GM21723 (cell line): Measurements from ENCODE around the gene COPA.
A peak's percentile ranks its signal among the peaks of the same experiment; 100 is the strongest.
"Not testable (repeated sequence)": the region's sequence is repeated elsewhere in the genome, so short reads cannot be mapped to it uniquely, and the experiment has no call there.

Experiments used
- ATAC-seq: cut with Tn5 transposase; IDR thresholded peaks from one replicate; pipeline ENCODE4 v1.9.1; 2021; ENCODE audit warnings: mild to moderate bottlenecking, moderate library complexity; ENCODE audit not compliant: unreplicated experiment

The COPA gene

DNA sequence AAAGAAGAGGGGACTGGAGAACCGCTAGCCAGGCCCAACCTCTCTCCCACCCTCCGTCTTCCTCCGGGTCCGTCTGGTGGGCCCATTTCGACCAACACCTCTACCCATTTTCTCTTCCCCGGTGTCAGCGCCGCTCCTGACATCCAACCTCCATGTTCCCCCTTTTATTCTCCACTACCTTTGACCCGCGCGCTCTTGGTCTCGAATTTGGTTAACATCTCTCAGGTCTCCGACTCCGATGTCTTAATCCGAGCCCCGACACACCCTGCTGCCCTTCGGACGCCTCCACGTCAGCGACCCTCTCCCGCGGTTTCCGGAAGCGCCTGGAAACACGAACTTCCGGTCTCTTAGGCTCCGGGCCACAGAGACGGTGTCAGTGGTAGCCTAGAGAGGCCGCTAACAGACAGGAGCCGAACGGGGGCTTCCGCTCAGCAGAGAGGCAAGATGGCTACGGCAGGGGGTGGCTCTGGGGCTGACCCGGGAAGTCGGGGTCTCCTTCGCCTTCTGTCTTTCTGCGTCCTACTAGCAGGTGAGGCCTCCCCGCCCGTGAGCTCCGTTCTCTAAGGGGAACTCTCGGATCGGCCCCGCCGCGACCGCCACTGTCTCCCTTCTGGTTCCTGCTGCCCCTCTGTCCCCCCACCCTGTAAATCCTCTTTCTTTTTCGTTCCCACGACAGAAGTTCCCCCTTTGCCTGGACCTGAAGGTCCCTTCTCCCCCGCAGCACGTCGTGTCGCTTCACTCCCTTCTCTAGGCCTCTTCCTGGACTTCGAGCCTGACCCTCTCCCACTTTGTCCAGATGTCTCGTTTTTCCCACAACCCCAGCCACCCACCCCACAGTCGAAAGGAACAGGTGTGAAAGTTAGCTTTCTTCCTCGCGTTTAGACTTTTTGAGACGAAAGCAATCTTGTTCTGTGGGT, at the start of gene COPA, which contains the start of gene NCSTN:
COPA (minus strand) TSS at position 298 of the 917 bp plus-strand sequence; CDS start at position 218, 80 bp downstream.
NCSTN (plus strand) TSS at position 431 of the 917 bp plus-strand sequence; CDS start at position 445, 14 bp downstream.
- ATAC-seq, result peak; percentile 87

- not testable (repeated sequence) for ATAC-seq
Measured at GRCh38 chr1:160388406-160388805, 45.4 kb upstream of the COPA start.

GRCh38 chr1:160384812-160385211, 41.8 kb upstream of the COPA start:
- not testable (repeated sequence) for ATAC-seq

GRCh38 chr1:160377585-160378206, 34.6 kb upstream of the COPA start:
- ATAC-seq, result no peak

GRCh38 chr1:160376525-160377131, 33.6 kb upstream of the COPA start:
- no peak for ATAC-seq

DNA sequence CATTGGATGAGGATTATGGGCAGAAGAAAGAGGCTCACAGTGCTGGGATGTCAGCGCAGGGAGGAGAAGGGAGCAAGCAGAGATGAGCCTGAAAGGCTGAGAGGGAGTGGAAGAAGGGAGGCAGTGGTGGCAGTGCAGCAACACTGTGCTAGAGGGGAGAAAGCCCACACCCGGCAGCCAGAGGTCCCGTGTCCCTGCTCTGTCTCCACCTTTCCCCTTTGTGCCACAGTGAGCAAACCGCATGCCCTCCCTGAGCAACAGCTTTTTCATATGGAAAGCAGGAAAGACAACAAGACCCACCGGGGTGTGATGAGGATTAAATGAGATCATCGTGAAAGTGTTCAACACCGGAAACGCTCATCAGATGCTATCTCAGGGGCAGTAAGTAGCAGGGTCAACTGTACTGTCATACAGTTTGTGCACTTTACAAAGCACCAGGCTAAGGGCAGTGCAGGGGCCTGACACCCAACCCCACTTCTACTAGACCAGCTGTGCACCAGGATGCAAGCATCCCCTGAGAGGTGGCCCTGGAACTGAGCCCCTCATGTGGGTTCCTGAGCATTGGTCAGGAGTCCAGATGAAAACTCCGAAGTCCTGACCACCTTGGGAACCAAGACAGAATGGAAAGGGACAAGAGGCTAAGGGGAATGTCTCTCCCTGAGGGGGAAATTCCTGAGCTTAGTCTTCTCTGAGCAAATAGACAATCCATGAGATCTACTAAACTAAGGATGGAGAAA, 32.9 kb upstream of the COPA start:
- no peak for ATAC-seq

DNA sequence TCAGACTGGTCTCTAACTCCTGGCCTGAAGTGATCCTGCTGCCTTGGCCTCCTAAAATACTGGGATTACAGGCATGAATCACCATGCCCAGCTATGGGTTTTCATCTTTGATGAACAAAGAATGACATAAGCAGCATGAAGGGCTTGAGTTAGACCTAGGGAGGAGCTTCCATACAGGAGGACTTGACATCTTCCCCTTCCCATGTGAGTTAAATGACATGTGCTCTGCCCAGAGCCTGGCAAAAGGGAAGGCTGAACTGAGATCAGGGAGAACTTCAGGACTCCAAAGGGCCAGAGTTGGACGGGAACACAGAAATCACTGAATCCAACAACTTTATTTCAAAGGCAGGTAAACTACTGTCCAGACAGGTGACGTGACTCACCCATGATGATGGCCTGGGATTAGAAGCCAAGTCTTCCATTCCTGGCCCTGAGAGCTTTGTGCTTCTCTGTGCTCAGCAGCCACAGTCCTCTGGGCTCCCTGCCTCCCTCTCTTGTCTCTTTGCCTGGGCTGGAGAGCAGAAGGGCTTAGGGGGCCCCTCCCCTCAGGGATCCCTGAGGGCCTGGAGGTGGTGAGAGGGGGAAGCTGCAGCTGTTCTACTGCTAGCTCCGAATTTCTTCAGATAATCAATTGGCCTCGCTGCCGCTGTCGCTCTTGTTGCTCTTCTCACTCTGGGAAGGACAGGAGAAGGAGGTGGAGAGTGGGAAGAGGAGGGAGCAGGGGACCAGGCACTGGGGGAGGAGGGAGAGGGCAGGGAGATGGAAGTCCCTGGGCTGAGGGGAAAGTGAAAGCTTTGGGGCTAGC, 31.5 kb upstream of the COPA start:
- no peak for ATAC-seq

- ATAC-seq, result no peak
Measured at GRCh38 chr1:160373696-160374095, 30.6 kb upstream of the COPA start.

GRCh38 chr1:160371756-160372155, 28.7 kb upstream of the COPA start:
- no peak for ATAC-seq

DNA sequence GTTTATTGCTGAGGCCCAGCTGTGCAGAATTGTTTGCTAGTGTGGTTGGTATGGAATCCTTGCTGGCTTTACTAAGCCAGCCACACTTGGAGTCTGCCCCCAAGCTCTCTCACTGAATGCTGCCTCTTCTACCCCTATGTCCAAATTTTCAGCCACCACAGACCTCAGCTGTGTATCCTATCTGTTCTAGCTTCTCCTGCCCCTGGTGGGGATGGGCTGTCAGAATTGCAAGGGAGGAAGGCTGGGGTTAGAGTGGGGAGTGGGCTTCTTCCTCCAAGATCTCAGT, 28.2 kb upstream of the COPA start:
- no peak for ATAC-seq

DNA sequence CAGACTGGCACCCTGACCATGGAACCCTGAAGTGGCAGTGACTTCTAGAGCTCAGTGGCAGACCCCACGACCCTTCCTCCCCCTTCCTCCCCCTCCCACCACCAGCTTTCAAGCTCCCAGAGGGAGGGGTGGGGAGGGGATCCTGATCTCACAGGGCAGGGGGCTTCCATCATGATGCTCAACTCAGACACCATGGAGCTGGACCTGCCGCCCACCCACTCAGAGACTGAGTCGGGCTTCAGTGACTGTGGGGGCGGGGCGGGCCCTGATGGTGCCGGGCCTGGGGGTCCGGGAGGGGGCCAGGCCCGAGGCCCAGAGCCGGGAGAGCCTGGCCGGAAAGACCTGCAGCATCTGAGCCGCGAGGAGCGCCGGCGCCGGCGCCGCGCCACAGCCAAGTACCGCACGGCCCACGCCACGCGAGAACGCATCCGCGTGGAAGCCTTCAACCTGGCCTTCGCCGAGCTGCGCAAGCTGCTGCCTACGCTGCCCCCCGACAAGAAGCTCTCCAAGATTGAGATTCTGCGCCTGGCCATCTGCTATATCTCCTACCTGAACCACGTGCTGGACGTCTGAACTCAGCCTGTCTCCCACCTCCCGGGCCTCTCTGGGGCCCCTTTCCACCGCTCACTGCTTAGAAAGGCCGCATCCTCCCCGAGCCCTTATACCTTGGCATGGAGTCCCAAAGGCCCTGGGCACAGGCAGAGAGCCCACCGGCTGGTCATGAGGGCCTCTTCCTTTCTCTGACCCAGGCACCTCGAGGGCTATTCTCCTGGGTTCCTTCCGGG, 27.7 kb upstream of the COPA start:
- no peak for ATAC-seq

- ATAC-seq, result no peak
Measured at GRCh38 chr1:160369087-160369486, 26.0 kb upstream of the COPA start.

GRCh38 chr1:160367934-160368923, 25.2 kb upstream of the COPA start:
- no peak for ATAC-seq

DNA sequence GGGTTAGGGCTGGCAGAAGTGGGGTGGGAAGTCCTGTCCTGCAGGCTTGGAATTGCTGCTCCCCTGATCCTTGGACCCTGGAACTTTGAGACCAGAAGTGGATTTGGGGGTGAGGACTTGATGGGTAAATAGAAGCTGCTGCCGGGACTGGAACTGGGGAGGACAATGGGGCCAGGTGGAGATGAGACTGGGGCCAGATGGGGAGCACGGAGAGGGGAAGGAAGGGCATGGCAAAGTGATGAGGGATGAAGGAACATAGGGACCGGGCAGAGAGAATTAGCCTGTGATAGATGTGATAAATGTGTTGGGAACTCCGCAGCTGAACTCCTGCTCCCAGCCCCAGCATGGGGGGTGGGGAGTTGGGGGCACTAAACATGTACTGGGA, 24.5 kb upstream of the COPA start:
- no peak for ATAC-seq

DNA sequence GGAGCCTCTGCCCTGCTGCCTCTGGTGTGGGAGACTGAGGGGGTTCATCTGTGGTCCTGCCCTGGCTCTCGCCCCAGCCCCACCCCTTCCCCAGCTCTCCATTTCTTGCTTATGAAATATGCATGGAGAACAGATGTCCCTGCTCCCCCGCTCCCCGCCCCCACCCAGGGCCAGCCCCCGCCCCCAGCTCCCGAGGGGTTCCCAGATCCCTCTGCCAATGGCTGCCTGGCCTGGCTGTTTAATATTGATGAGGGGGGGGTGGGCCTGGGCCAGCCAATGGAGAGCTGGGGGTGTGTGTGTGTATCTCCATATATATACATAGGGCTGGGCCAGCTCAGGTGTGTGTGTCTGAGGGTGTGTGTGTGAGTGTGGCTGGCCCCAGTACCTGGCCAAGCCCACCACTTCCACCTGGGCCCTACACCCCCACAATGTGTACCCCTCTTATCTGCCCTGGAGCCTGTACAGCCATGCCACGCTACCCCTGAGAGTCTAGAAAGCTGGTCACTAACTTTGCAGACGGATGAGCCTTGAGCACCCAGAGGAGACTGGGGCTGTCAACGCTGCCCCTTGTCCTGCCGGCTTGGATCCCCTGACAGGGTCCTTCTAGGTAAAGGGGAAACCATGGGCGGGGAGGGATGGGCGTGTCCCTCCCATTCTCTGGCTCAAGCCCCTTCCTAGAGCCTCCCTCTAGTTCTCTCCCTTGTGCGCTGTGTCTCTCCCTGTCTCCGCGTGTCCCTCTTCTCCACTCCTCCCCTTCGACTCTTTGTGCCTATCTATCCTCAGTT, 23.9 kb upstream of the COPA start, which contains the start of gene NHLH1:
NHLH1 (plus strand) TSS at position 341 of the 785 bp plus-strand sequence. CDS start 3,661 bp downstream, outside the sequence.
- no peak for ATAC-seq

DNA sequence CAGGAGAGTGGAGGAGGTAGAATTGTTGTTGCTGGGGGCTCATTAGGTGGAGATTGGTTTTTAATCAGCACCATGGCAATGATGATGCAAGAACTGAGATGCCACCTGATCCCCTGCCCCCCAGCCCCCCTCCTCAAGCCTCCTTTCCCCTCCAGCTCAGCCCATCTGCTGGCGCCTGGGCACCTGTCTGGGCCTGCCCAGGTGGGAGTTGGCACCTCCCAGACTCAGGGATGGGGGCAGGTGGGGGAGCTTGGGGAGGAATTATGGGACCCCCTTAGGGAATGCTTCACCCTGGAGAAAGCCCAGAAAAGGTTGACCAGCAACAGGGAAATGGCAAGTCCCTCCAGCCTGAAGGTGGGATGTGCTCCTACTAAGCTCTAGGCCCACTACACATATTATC, 22.3 kb upstream of the COPA start:
- ATAC-seq, result no peak

DNA sequence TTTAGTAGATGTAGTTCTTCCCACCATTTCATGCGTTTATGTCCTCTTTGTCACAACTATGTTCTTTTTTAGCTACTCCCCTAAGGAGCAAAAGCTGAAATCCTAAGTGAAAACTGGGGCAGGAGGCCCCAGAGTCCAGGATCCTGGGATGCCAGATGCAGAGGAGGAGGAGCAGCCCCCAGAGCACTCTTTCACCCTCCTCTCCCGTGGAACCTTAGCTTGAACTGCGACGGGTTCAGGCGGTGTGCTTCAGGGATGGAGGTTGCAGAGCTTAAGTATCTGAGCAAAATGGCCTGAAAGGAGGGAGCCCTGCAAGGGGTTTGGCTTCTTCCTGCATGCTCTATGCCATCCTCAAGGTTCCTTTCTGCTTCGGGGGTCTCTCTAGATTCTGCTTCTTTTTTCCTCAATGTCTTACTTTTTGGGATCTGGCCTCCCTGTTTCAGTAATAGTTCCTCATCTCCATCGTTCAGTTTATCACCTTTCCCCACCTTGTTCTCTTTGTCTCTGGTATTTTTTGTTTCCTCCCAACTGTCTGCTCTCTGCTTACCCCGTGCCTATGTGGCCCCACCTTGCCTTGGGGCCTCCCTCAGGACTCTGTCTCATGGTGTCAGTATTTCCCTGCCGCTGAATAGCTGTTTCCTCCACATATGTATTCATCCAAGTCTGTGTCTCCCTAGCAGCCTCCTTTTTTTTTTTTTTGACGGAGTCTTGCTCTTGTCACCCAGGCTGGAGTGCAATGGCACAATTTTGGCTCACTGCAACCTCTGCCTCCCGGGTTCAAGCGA, 21.1 kb upstream of the COPA start:
- no peak for ATAC-seq
